Large intestine (tissue), 3 donors: Measurements from ENCODE around the gene TUBA3C. TPM values are rescaled to one million over a fixed set of nuclear protein-coding genes. Genes with fewer than 3 reads are reported as not detected.
"Not testable (repeated sequence)": the region's sequence is repeated elsewhere in the genome, so short reads cannot be mapped to it uniquely, and the experiment has no call there.

Experiments
- DNase-seq, 2 donors: peaks; one replicate each; pipeline versions ENCODE4 v3.0.0 to v3.0.0-alpha.2; 2013
- H3K27ac ChIP-seq: one replicate; pipeline ENCODE4 v1.5.1; 2013; ENCODE audit warnings: low read length
- H3K27me3 ChIP-seq: 2 replicates; pipeline ENCODE4 v1.6.1; 2013; ENCODE audit warnings: low read length; ENCODE audit not compliant: control insufficient read depth, insufficient read depth
- H3K36me3 ChIP-seq: 2 replicates; pipeline ENCODE4 v1.6.1; 2013; ENCODE audit warnings: low read length; ENCODE audit not compliant: control insufficient read depth, insufficient read depth
- H3K4me1 ChIP-seq: one replicate; pipeline ENCODE4 v1.6.1; 2013; ENCODE audit warnings: low read length; ENCODE audit not compliant: control insufficient read depth, insufficient read depth
- H3K4me3 ChIP-seq: one replicate; pipeline ENCODE4 v1.5.1; 2013; ENCODE audit warnings: low read length
- H3K9me3 ChIP-seq: one replicate; pipeline ENCODE4 v1.6.1; 2013; ENCODE audit warnings: mild to moderate bottlenecking, low read depth, low read length, moderate library complexity; ENCODE audit not compliant: control insufficient read depth
- WGBS: methylation state at CpG from one replicate; pipeline ENCODE4 v1.1.5; 2013; ENCODE audit warnings: low lambda C conversion rate; ENCODE audit not compliant: insufficient coverage; 5-methylcytosine and 5-hydroxymethylcytosine counted together
- polyA plus RNA-seq: library from polyadenylated mRNA; unstranded; fragments of 120-200 nt; gene quantifications from one replicate; pipeline ENCODE4 v1.2.1, GENCODE V29; 2013

TUBA3C gene
- polyA plus RNA-seq, 1 donor: not detected

DNA sequence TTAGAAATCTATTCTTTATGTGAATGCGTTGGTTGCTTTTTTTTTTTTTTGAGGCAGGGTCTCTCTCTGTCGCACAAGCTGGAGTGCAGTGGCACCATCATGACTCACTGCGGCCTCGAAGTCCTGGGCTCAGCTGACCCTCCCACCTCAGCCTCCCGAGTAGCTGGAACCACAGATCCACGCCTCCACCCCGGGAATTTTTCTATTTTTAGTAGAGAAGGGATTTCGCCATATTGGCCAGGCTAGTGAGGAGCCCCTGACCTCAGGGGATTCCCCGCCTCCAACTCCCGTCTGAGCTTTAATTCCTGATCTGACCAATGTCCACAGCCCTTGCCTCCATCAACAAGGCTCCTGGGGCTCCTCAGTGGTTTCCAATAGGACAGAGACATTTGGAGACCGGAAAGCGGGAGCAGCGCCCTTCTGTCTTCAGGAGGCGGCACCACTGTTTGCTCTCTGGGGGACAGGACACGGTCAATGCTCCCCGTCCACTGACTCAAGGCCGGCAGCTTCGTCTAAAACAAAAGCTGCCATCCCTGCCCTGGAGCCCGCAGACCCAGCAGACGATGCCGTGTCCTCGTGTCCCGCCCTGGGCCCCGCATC lies 503 bp downstream of the TUBA3C start:
- DNase-seq: no peak
- no CpG with 5 or more reads among the region's 24 CpGs for WGBS
- Histone ChIP-seq H3K27me3 (no peaks in the 10 kb centered on the region), H3K27ac (no peak overlapping the region), H3K9me3 (peaks cover 18% of the 10 kb centered on the region), H3K4me1 (no peaks in the 10 kb centered on the region), H3K4me3 (no peak overlapping the region), H3K36me3 (no peaks in the 10 kb centered on the region)

DNA sequence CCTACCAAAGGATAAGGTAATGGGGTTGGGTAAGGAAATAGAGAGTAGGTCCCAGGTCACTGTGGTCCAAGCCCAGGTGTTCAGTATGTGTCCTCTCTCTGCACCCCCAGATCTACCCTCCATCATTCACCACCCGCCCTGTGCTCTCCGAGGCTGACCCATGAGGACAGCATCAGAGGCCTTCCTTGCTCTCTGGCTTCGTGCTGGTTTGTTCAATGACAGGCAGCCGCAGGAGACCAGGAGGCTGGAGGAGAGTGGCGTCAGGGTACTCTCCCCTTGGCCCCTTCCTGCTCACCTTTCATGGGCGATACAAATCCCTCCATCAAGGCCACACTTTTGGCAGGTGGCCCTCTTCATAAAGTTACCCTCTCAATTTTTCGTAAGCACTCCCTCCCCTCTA lies 1.7 kb downstream of the TUBA3C start:
- H3K36me3 ChIP-seq: no peaks in the 10 kb centered on the region
- DNase-seq: no peak
- no peaks in the 10 kb centered on the region for H3K4me1 ChIP-seq
- WGBS: 93% methylated on average over 2 of the region's 7 CpGs
- H3K4me3 ChIP-seq: no peak overlapping the region
- H3K27ac ChIP-seq: no peak overlapping the region
- H3K27me3 ChIP-seq: no peaks in the 10 kb centered on the region
- peaks cover 15% of the 10 kb centered on the region for H3K9me3 ChIP-seq

GRCh38 chr13:19178901-19179593 lies 2.6 kb downstream of the TUBA3C start:
- H3K36me3 ChIP-seq: no peaks in the 10 kb centered on the region
- H3K4me3 ChIP-seq: no peak overlapping the region
- H3K9me3 ChIP-seq: peaks cover 15% of the 10 kb centered on the region
- H3K27me3 ChIP-seq: no peaks in the 10 kb centered on the region
- H3K4me1 ChIP-seq: no peaks in the 10 kb centered on the region
- no CpG with 5 or more reads among the region's 15 CpGs for WGBS
- no peak overlapping the region for H3K27ac ChIP-seq
- no peak for DNase-seq

GRCh38 chr13:19176981-19177776 lies 4.4 kb downstream of the TUBA3C start:
- H3K27ac ChIP-seq, H3K4me3 ChIP-seq, H3K4me1 ChIP-seq, DNase-seq, H3K36me3 ChIP-seq, H3K27me3 ChIP-seq: not testable (repeated sequence)
- H3K9me3 ChIP-seq: peaks cover 26% of the 10 kb centered on the region
- WGBS: 57% methylated on average over 1 of the region's 36 CpGs

DNA sequence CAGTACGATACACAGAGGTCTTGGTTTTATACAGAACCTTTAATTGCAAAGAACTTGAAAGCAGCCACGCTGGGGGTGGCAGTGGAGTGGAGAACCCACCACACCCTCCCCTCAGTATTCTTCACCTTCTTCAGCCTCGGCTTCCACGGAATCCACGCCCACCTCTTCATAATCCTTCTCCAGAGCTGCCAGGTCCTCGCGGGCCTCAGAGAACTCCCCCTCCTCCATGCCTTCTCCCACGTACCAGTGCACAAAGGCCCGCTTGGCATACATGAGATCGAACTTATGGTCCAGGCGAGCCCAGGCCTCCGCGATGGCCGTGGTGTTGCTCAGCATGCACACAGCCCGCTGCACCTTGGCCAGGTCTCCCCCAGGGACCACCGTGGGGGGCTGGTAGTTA lies 7.9 kb downstream of the TUBA3C start:
- no peaks in the 10 kb centered on the region for H3K27me3 ChIP-seq
- H3K9me3 ChIP-seq: peaks cover 24% of the 10 kb centered on the region
- no peak overlapping the region for H3K27ac ChIP-seq
- no peak overlapping the region for H3K4me3 ChIP-seq
- H3K36me3 ChIP-seq: no peaks in the 10 kb centered on the region
- 80% methylated on average over 1 of the region's 16 CpGs for whole genome bisulfite sequencing
- DNase-seq: no peak
- H3K4me1 ChIP-seq: no peaks in the 10 kb centered on the region

GRCh38 chr13:19172647-19173030 lies 9.0 kb downstream of the TUBA3C start:
- Histone ChIP-seq H3K27me3 (no peaks in the 10 kb centered on the region), H3K9me3 (peaks cover 26% of the 10 kb centered on the region), H3K4me1 (no peaks in the 10 kb centered on the region), H3K27ac (no peak overlapping the region), H3K4me3 (no peak overlapping the region), H3K36me3 (no peaks in the 10 kb centered on the region)
- 100% methylated on average over 1 of the region's 6 CpGs for WGBS
- DNase-seq: no peak

DNA sequence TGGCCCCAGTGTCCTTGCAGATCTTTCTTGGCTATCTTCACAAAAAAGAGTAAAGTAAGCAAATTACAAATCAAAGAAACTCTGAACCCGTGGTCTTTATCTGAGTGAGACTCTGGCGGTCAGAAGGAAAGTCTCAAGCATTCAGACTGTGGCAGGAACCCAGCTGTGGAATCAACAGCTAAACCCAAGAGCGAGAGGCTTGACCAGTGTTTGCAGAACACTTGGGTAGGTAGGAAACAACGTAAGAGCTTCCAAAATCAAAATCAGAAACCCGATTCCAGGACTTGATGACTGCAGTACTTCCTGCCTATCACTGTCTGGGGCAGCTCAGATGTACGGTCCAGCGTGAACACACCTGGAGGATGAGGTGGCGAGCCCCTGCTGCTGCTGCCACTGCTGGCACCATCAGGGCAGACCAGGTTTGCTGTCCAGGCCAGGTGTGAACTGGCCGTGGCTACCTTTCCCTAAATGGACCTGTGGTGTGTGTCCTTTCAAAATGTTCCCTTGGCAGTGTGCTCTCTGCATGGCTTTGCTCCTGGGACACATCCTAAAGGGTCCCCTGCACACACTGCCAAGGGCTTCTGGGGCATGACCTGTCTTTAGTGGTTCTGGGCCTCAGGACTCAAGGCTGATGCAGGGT lies 9.5 kb downstream of the TUBA3C start:
- no peak for DNase-seq
- WGBS: 83% methylated on average over 2 of the region's 9 CpGs
- H3K4me3 ChIP-seq: no peak overlapping the region

GRCh38 chr13:19171563-19171962 lies 10.1 kb downstream of the TUBA3C start:
- no peak overlapping the region for H3K4me3 ChIP-seq
- DNase-seq: no peak
- no peaks in the 10 kb centered on the region for H3K27me3 ChIP-seq
- H3K27ac ChIP-seq: no peak overlapping the region
- H3K9me3 ChIP-seq: peaks cover 26% of the 10 kb centered on the region
- H3K36me3 ChIP-seq: no peaks in the 10 kb centered on the region
- no peaks in the 10 kb centered on the region for H3K4me1 ChIP-seq
- no CpG with 5 or more reads among the region's 7 CpGs for WGBS

More for the DNA sequence above, 9.5 kb downstream of the TUBA3C start:
- peaks cover 26% of the 10 kb centered on the region for H3K9me3 ChIP-seq
- H3K27me3 ChIP-seq: no peaks in the 10 kb centered on the region
- no peaks in the 10 kb centered on the region for H3K4me1 ChIP-seq
- H3K36me3 ChIP-seq: no peaks in the 10 kb centered on the region
- no peak overlapping the region for H3K27ac ChIP-seq

DNA sequence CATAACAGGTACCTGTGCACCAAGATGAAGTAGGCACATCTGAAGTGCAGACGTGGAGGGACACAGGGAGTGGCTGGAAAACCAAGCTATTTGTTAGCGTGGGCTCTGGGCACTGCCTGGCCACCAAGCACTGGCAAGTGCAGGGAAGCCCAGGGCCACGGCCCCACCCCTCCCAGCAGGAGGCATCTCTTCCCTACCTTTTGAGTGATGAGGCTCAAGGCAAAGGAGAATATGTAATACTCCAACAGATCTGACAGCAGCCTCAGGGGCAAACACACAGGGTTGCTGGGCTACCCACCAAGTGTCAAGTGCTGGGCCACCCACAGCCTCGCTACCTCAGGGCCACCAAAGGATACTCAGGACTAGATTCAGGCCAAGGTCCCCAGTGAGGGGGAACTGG lies 11.6 kb downstream of the TUBA3C start:
- whole genome bisulfite sequencing: no CpG with 5 or more reads among the region's 4 CpGs
- Histone ChIP-seq H3K4me3 (no peak overlapping the region), H3K27me3 (no peaks in the 10 kb centered on the region), H3K27ac (no peak overlapping the region), H3K36me3 (no peaks in the 10 kb centered on the region), H3K4me1 (no peaks in the 10 kb centered on the region), H3K9me3 (peaks cover 26% of the 10 kb centered on the region)
- no peak for DNase-seq

- Histone ChIP-seq H3K27me3 (no peaks in the 10 kb centered on the region), H3K27ac (no peak overlapping the region), H3K4me1 (no peaks in the 10 kb centered on the region), H3K9me3 (peaks cover 26% of the 10 kb centered on the region), H3K4me3 (no peak overlapping the region), H3K36me3 (no peaks in the 10 kb centered on the region)
- no CpG with 5 or more reads among the region's 3 CpGs for WGBS
- DNase-seq: no peak
These were observed 12.1 kb downstream of the TUBA3C start for GRCh38 chr13:19169496-19169895.
